Glutamatergic neuron (in vitro differentiated cells): Measurements from ENCODE around the gene KEAP1. TPM values are rescaled to one million over a fixed set of nuclear protein-coding genes. Genes with fewer than 3 reads are reported as not detected.
"Not testable (repeated sequence)": the region's sequence is repeated elsewhere in the genome, so short reads cannot be mapped to it uniquely, and the experiment has no call there.

Source experiments
- DNase-seq: peaks from one replicate; pipeline ENCODE4 v3.0.0; 2022
- H3K27ac Mint-ChIP-seq: one replicate; pipeline ENCODE4 v1.8.0; 2020; ENCODE audit warnings: mild to moderate bottlenecking, mixed read lengths, inconsistent platforms; ENCODE audit not compliant: unreplicated experiment
- H3K27me3 Mint-ChIP-seq: one replicate; pipeline ENCODE4 v1.8.0; 2020; ENCODE audit warnings: mild to moderate bottlenecking, moderate library complexity, mixed read lengths, inconsistent platforms; ENCODE audit not compliant: unreplicated experiment
- H3K36me3 Mint-ChIP-seq: one replicate; pipeline ENCODE4 v1.8.0; 2020; ENCODE audit warnings: mild to moderate bottlenecking, mixed read lengths, inconsistent platforms; ENCODE audit not compliant: unreplicated experiment
- H3K4me1 Mint-ChIP-seq: one replicate; pipeline ENCODE4 v1.8.0; 2020; ENCODE audit warnings: mild to moderate bottlenecking, low read depth, mixed read lengths, inconsistent platforms; ENCODE audit not compliant: unreplicated experiment
- H3K4me3 Mint-ChIP-seq: one replicate; pipeline ENCODE4 v1.8.0; 2020; ENCODE audit warnings: mild to moderate bottlenecking, mixed read lengths, inconsistent platforms; ENCODE audit not compliant: unreplicated experiment
- H3K9me3 Mint-ChIP-seq: one replicate; pipeline ENCODE4 v1.8.0; 2020; ENCODE audit warnings: mild to moderate bottlenecking, moderate library complexity, mixed read lengths, inconsistent platforms; ENCODE audit not compliant: unreplicated experiment
- long read RNA-seq: library from polyadenylated mRNA; unstranded; transcript quantifications from one replicate; pipeline ENCODE4 v2.0.0, GENCODE V29; 2020; ENCODE audit not compliant: unreplicated experiment
- total RNA-seq: library from RNA; stranded (reverse); fragmentation: NEBNext Ultra II Directional; extraction: Animal tissue kit (Norgen Biotek cat#: 25700); gene quantifications from one replicate; pipeline ENCODE4 v1.2.1, GENCODE V29; 2021; ENCODE audit not compliant: unreplicated experiment
- TF ChIP-seq, protein P1 (sequence below): fragments of 200-600 bp; sonication (generic); IDR thresholded peaks from one replicate; pipeline ENCODE4 v1.5.0; 2021; ENCODE audit not compliant: partially characterized antibody, unreplicated experiment

KEAP1 gene
- 44.1 TPM for total RNA-seq
- long read RNA-seq, transcript KEAP1-202 (6 exons, 2,648 nt) = major isoform, 22 of 40 reads
- long read RNA-seq, transcript KEAP1-201 (6 exons, 2,955 nt) = minor isoform, 6 of 40 reads
- long read RNA-seq, partial matches to known transcripts = 4 of 40 reads
- long read RNA-seq, other reads (novel, unspliced or antisense) = 8 of 40 reads

DNA sequence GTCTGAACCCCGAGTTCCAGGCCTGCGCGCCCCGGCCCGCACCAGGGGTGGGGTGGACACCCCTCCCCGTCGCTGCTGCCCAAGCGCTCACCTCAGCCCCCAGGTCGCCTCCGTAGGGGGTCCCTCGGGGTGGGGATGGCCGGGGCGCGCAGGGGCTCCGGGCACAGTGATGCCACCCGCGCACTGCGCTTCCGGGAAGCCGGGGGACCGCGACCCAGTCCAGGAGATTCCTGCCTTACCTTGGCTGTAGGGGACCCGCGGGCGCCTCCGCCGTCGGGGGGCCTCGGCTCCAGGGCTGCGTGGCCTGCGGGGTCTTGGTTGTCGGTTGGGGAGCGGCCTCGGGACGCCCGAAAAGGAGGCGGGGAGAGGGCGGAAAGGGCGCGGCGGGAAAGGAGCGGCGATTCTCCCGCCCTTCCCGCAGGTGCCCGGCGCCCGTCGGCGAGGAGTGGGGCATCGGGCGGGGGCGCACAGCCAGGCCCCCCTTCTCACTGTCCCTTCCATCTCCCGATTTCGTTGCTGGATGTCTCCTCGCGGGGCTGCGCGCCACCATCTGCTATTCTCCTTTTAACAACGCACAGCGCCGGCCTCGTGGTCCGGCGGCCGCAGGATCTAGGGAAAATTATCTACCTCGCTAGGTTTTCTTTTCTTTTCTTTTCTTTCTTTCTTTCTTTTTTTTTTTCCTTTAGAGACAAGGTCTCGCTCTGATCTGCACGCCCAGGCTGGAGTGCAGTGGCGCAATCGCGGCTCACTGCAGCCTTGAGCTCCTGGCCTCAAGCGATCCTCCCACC lies at the start of gene KEAP1:
TSS of gene KEAP1 (minus strand) at position 355 of the 788 bp plus-strand sequence. CDS start 3,323 bp downstream, outside the sequence.
- Mint-ChIP-seq H3K4me1 (peaks cover 3% of the 10 kb centered on the region), H3K36me3 (peaks cover 4% of the 10 kb centered on the region), H3K9me3 (peaks cover 5% of the 10 kb centered on the region), H3K4me3 (peak within 1 kb of the TSS; percentile 93), H3K27ac (peak within 1 kb of the TSS; percentile 96), H3K27me3 (peaks cover 3% of the 10 kb centered on the region)
- TF ChIP-seq, protein P1, sequence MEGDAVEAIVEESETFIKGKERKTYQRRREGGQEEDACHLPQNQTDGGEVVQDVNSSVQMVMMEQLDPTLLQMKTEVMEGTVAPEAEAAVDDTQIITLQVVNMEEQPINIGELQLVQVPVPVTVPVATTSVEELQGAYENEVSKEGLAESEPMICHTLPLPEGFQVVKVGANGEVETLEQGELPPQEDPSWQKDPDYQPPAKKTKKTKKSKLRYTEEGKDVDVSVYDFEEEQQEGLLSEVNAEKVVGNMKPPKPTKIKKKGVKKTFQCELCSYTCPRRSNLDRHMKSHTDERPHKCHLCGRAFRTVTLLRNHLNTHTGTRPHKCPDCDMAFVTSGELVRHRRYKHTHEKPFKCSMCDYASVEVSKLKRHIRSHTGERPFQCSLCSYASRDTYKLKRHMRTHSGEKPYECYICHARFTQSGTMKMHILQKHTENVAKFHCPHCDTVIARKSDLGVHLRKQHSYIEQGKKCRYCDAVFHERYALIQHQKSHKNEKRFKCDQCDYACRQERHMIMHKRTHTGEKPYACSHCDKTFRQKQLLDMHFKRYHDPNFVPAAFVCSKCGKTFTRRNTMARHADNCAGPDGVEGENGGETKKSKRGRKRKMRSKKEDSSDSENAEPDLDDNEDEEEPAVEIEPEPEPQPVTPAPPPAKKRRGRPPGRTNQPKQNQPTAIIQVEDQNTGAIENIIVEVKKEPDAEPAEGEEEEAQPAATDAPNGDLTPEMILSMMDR = no peak
- DNase-seq = peak; percentile 63

GRCh38 chr19:10552510-10553053 lies 49.4 kb upstream of the KEAP1 start:
- no peak for DNase-seq
- Mint-ChIP-seq H3K9me3 (no peaks in the 10 kb centered on the region), H3K27ac (no peak overlapping the region), H3K27me3 (peaks cover 1% of the 10 kb centered on the region), H3K4me3 (no peak overlapping the region), H3K4me1 (no peaks in the 10 kb centered on the region), H3K36me3 (no peaks in the 10 kb centered on the region)
- TF ChIP-seq, protein P1 = no peak

DNA sequence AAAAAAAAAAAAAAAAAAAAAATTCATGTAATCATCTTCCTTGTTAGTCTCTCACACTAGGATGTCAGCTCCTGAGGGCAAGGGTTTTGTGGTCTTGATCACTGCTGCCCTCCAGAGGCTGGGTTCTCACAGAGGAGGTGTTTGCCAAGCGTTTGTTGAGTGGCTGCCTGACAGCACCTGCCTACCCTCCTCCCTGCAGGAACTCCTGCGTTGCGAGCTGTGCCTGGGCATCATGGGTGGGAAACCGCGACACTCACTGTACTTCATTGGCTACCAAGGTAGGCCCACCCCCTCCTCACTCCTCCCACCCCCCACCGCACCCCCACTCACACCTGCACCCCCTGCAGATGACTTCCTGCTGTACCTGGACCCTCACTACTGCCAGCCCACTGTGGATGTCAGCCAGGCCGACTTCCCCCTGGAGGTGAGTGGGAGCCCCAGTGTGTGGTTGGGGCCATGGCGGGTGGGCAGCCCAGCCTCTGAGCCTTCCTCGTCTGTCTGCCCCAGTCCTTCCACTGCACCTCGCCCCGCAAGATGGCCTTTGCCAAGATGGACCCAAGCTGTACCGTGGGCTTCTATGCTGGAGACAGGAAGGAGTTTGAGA lies 48.6 kb upstream of the KEAP1 start:
- TF ChIP-seq, protein P1 = no peak
- Mint-ChIP-seq H3K4me1 (no peaks in the 10 kb centered on the region), H3K9me3 (no peaks in the 10 kb centered on the region), H3K27ac (no peak overlapping the region), H3K27me3 (peaks cover 1% of the 10 kb centered on the region), H3K36me3 (no peaks in the 10 kb centered on the region), H3K4me3 (no peak overlapping the region)
- no peak for DNase-seq

DNA sequence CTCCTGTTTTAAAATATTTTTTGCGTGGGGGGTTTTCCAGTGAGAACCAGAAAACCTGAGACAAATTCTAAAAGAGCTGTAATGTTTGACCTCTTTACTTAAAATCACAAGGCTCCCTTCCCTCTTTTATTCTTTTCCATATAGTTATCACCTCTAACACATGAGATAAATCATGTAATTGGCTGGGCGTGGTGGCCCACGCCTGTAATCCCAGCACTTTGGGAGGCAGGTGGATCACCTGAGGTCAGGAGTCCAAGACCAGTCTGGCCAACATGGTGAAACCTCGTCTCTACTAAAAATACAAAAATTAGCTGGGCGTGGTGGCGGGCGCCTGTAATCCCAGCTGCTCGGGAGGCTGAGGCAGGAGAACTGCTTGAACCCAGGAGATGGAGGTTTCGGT lies 47.9 kb upstream of the KEAP1 start:
- H3K27ac Mint-ChIP-seq, H3K9me3 Mint-ChIP-seq, H3K4me1 Mint-ChIP-seq, DNase-seq, H3K4me3 Mint-ChIP-seq, H3K27me3 Mint-ChIP-seq, H3K36me3 Mint-ChIP-seq: not testable (repeated sequence)

DNA sequence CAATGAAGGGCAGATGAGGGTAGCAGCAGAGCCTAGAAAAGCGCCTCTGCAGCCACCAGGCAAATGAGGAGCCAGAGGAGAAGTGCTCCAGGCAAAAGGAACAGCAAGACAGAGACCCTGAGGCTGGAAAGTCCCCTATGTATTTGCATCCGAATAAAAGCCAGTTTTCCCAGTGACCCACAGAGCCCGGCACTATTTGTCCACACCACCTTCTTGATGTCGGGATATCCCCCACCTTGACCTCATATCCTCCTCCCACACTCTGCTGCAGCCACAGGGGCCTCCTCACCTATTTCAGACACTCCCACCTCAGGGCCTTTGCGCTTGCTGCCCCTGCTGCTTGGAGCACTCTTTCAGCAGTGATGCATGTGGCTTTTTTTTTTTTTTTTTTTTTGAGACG lies 47.2 kb upstream of the KEAP1 start:
- no peak overlapping the region for H3K27ac Mint-ChIP-seq
- peaks cover 1% of the 10 kb centered on the region for H3K27me3 Mint-ChIP-seq
- H3K4me3 Mint-ChIP-seq = no peak overlapping the region
- H3K9me3 Mint-ChIP-seq = no peaks in the 10 kb centered on the region
- H3K4me1 Mint-ChIP-seq = no peaks in the 10 kb centered on the region
- DNase-seq = no peak
- no peaks in the 10 kb centered on the region for H3K36me3 Mint-ChIP-seq
- TF ChIP-seq, protein P1 = no peak
